ENCODE results near the gene SND1. TPM values are rescaled to one million over a fixed set of nuclear protein-coding genes. Genes with fewer than 3 reads are reported as not detected.

SND1 gene
- polyA plus RNA-seq, 3 donors = 46.5 to 97.3 (median 79.8) TPM

GRCh38 chr7:127889677-127890076 is 237.7 kb downstream of the SND1 start:
- no peak for DNase-seq
- H3K9me3 Mint-ChIP-seq = no peaks in the 10 kb centered on the region
- Histone ChIP-seq H3K9me3 (replicated peaks in 1 of 2; ENCODE audit: control insufficient read depth in 1 of 2, insufficient read depth in 1 of 2, low read length in 2 of 2) (no peaks in the 10 kb centered on the region), H2AFZ (ENCODE audit: insufficient read depth, low read depth, low read length, poor library complexity, severe bottlenecking) (no peak overlapping the region), H3K36me3 (replicated peaks in 1 of 2; ENCODE audit: control insufficient read depth in 1 of 2, insufficient read depth in 2 of 2, low read length in 2 of 2) (peaks cover 22 to 58% of the 10 kb centered on the region in 2 donors), H3K9ac (ENCODE audit: insufficient read depth, low read length, poor library complexity, severe bottlenecking) (no peak overlapping the region), H3K4me1 (ENCODE audit: control insufficient read depth in 1 of 2, insufficient read depth in 2 of 2, low read length in 2 of 2) (peaks cover 12 to 15% of the 10 kb centered on the region in 2 donors), H3K4me2 (replicated peaks; ENCODE audit: extremely low read depth, low read length, poor library complexity, severe bottlenecking) (no peak overlapping the region), H3K4me3 (replicated peaks in 1 of 3; ENCODE audit: low read depth in 2 of 3, low read length in 3 of 3) (no peak overlapping the region), H3K27me3 (ENCODE audit: control insufficient read depth in 2 of 2, insufficient read depth in 2 of 2, low read length in 2 of 2) (no peaks in the 10 kb centered on the region), H3K79me2 (ENCODE audit: insufficient read depth, low read length) (peaks cover 4% of the 10 kb centered on the region), H4K20me1 (ENCODE audit: insufficient read depth, low read length) (peaks cover 44% of the 10 kb centered on the region), H3K27ac (ENCODE audit: low read depth in 1 of 2, low read length in 2 of 2) (no peak overlapping the region)
- intact Hi-C loops (cut with micrococcal nuclease) = no loop called here
- peaks cover 39% of the 10 kb centered on the region for H3K4me1 Mint-ChIP-seq
- peak overlapping the region in 2 of 7 donors; percentile 61 to 81 for H3K27ac Mint-ChIP-seq
- no peak for TF ChIP-seq CTCF (IDR thresholded peaks at IDR 0.05)
- no peak overlapping the region for H3K4me3 Mint-ChIP-seq
- H3K36me3 Mint-ChIP-seq = peaks cover 44 to 59% of the 10 kb centered on the region in 2 donors
- WGBS (ENCODE audit: insufficient coverage) = 100% methylated on average over 1 of the region's 3 CpGs
- H3K27me3 Mint-ChIP-seq (ENCODE audit: low read depth in 3 of 3) = peaks cover 0 to 1% (median 0%) of the 10 kb centered on the region in 3 donors

- intact Hi-C loops (cut with micrococcal nuclease) = no loop called here
- Mint-ChIP-seq H3K4me1 (peaks cover 34% of the 10 kb centered on the region), H3K36me3 (peaks cover 44 to 58% of the 10 kb centered on the region in 2 donors), H3K27me3 (ENCODE audit: low read depth in 3 of 3) (peaks cover 0 to 1% (median 0%) of the 10 kb centered on the region in 3 donors), H3K9me3 (no peaks in the 10 kb centered on the region), H3K27ac (no peak overlapping the region), H3K4me3 (no peak overlapping the region)
- Histone ChIP-seq H3K9me3 (replicated peaks in 1 of 2; ENCODE audit: control insufficient read depth in 1 of 2, insufficient read depth in 1 of 2, low read length in 2 of 2) (no peaks in the 10 kb centered on the region), H3K9ac (ENCODE audit: insufficient read depth, low read length, poor library complexity, severe bottlenecking) (no peak overlapping the region), H3K4me3 (replicated peaks in 1 of 3; ENCODE audit: low read depth in 2 of 3, low read length in 3 of 3) (no peak overlapping the region), H2AFZ (ENCODE audit: insufficient read depth, low read depth, low read length, poor library complexity, severe bottlenecking) (no peak overlapping the region), H3K27me3 (ENCODE audit: control insufficient read depth in 2 of 2, insufficient read depth in 2 of 2, low read length in 2 of 2) (no peaks in the 10 kb centered on the region), H3K36me3 (replicated peaks in 1 of 2; ENCODE audit: control insufficient read depth in 1 of 2, insufficient read depth in 2 of 2, low read length in 2 of 2) (peaks cover 25 to 66% of the 10 kb centered on the region in 2 donors), H3K4me1 (ENCODE audit: control insufficient read depth in 1 of 2, insufficient read depth in 2 of 2, low read length in 2 of 2) (peaks cover 12 to 15% of the 10 kb centered on the region in 2 donors), H3K79me2 (ENCODE audit: insufficient read depth, low read length) (peaks cover 4% of the 10 kb centered on the region), H3K4me2 (replicated peaks; ENCODE audit: extremely low read depth, low read length, poor library complexity, severe bottlenecking) (no peak overlapping the region), H3K27ac (ENCODE audit: low read depth in 1 of 2, low read length in 2 of 2) (no peak overlapping the region), H4K20me1 (ENCODE audit: insufficient read depth, low read length) (peaks cover 39% of the 10 kb centered on the region)
- no peak for TF ChIP-seq CTCF (IDR thresholded peaks at IDR 0.05)
- WGBS (ENCODE audit: insufficient coverage) = 100% methylated on average over 1 of the region's 2 CpGs
- peak in 1 of 3 donors; percentile 5 for DNase-seq
Observed at GRCh38 chr7:127890726-127891125, 238.7 kb downstream of the SND1 start.

Measured in CD14-positive monocyte (primary cell).